GM12801 (cell line): ENCODE data around the gene CUX1.

Source experiments
- TF ChIP-seq, protein P1 (sequence below): IDR thresholded peaks from one replicate; pipeline ENCODE4 v1.5.1; 2011; ENCODE audit warnings: control low read depth; ENCODE audit not compliant: insufficient read length; ENCODE audit errors: extremely low read depth

Gene CUX1

GRCh38 chr7:101817471-101818286 is at the start of gene CUX1:
CUX1 (plus strand) TSS chr7:101817626; CDS start chr7:101817640, 14 bp downstream.
- TF ChIP-seq, protein P1, sequence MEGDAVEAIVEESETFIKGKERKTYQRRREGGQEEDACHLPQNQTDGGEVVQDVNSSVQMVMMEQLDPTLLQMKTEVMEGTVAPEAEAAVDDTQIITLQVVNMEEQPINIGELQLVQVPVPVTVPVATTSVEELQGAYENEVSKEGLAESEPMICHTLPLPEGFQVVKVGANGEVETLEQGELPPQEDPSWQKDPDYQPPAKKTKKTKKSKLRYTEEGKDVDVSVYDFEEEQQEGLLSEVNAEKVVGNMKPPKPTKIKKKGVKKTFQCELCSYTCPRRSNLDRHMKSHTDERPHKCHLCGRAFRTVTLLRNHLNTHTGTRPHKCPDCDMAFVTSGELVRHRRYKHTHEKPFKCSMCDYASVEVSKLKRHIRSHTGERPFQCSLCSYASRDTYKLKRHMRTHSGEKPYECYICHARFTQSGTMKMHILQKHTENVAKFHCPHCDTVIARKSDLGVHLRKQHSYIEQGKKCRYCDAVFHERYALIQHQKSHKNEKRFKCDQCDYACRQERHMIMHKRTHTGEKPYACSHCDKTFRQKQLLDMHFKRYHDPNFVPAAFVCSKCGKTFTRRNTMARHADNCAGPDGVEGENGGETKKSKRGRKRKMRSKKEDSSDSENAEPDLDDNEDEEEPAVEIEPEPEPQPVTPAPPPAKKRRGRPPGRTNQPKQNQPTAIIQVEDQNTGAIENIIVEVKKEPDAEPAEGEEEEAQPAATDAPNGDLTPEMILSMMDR, result no peak

- TF ChIP-seq, protein P1, result no peak
Observed at GRCh38 chr7:101768280-101768679, 49.1 kb upstream of the CUX1 start.

- TF ChIP-seq, protein P1, result no peak
Observed at GRCh38 chr7:101770466-101770865, 47.0 kb upstream of the CUX1 start.

GRCh38 chr7:101772508-101773211 is 44.8 kb upstream of the CUX1 start:
- TF ChIP-seq, protein P1, result no peak

DNA sequence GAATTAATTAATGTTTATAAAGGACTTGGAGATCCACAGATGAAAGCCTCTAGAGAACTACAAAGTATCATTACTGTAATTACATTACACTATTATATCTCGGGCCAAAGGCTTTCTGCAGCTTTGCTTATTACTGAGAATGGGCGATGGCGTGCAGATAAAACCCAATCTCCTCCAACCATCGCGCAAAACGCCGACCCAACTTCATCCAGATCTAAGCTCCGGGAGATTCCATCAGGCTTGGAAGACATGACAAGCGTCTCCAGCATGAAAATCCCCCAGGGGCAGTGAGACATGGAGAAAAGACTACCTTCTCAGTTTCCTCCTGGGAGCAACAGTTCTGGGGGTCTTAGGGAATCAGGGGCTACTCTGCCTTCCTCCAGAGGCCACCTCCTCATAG is 42.2 kb upstream of the CUX1 start:
- TF ChIP-seq, protein P1, result no peak

GRCh38 chr7:101778026-101778580 is 39.3 kb upstream of the CUX1 start:
- TF ChIP-seq, protein P1, result no peak

DNA sequence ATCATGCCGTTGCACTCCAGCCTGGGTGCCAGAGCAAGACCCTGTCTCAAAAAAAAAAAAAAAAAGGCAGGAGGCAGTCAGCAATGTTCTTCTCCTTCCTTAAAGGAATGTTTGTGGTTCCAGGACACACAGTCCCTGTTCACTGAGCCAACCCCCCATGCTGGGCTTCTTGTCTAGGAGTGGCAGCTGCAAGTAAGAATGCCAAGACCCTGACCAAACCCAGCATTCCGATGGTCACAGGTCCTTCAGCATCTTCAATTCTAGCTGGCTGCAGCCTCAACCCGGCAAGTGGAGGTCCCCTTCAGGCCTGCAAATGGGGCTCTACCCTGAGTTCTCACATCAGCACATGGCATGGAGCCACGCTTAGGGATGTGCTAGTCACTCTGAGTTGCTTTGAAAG is 38.2 kb upstream of the CUX1 start:
- TF ChIP-seq, protein P1, result no peak
